Hair follicular keratinocyte (primary cell): Measurements from ENCODE around the gene ZNF782. TPM values are rescaled to one million over a fixed set of nuclear protein-coding genes. Genes with fewer than 3 reads are reported as not detected.

Experiments
- total RNA-seq: library from RNA; depleted of rRNA; stranded (reverse); fragments of >200 nt; gene quantifications from 2 replicates; pipeline ENCODE4 v1.2.3, GENCODE V29; 2015

Gene ZNF782
- 2.4 and 4.1 TPM in 2 replicates for total RNA-seq

DNA sequence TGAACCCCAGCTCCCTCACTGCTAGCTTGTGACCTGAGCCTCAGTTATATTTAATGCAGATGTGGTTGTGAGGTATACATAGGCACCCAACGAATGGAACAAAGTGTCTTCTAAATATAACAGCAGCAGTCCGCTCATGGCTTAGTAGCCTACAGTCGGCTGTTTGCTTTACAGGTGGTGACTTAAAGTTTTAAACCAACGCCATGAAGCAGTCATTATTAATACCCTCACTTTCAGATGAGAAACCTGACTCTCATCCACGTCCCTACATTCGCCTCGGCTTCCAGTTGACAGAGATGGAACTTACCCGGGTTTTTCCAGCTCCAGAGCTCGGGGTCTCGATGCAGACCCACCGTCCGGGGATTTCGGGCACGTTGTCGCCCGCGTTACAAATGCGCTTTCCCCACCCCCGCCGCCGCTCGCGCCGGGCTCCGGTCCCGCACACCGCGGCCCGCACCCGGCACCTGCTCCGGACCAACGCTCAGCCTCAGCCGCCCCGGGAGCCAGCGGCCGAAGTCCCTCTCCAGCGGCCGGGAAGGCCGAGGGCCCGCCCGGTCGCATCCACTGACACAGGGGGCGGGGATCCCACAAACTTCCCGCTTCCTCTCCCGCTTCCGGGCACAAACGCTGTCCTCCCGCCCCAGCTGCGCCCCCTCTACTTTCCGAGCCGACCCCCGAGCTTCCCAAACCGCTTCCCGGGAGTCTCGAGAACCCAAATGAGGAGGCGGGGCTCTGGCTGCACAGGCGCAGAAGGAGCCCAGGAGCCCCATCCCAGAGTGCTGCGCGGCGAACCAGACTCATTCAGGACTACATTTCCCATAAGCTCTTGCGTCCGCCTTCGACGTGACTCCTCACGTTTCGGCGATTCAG is at the start of gene ZNF782:
Gene ZNF782, minus strand, starts transcription at position 734 of the 870 bp plus-strand sequence. CDS start 2,553 bp downstream, outside the sequence.

Other genes starting within 250 kb of the ZNF782 start
- 5.8 and 10.2 TPM in 2 replicates for gene CDC14B, start 234.7 kb downstream of the ZNF782 start, total RNA-seq
- 12.0 and 13.3 TPM in 2 replicates for gene PRXL2C, start 199.2 kb downstream of the ZNF782 start, total RNA-seq
- 6.4 and 8.8 TPM in 2 replicates for gene ZNF510, start 76.4 kb downstream of the ZNF782 start, total RNA-seq
- gene NUTM2G, start 74.3 kb upstream of the ZNF782 start, total RNA-seq: not detected in 2 replicates
- 26.3 and 29.9 TPM in 2 replicates for gene CTSV, start 184.6 kb upstream of the ZNF782 start, total RNA-seq